AG04449 (cell line): ENCODE measurements around the gene TFDP1.

ENCODE experiments used
- CTCF ChIA-PET: fragments of 350-600 bp; formaldehyde crosslinking; extraction: SDS; loops from one replicate; lab custom pipeline; 2021; ENCODE audit warnings: antibody characterized with exemption; lab: Yijun Ruan, JAX
- POLR2A ChIA-PET: fragments of 400-600, 350-600 bp; formaldehyde crosslinking; extraction: SDS; loops from one replicate; lab custom pipeline; 2020; ENCODE audit warnings: antibody characterized with exemption, inconsistent platforms; lab: Yijun Ruan, JAX
- DNase-seq: peaks from one replicate; pipeline ENCODE4 v3.0.0-alpha.2; 2010; ENCODE audit warnings: low read depth, low spot score
- H3K4me3 ChIP-seq: 2 replicates; pipeline ENCODE4 v1.5.1; 2011; ENCODE audit warnings: low read depth, mild to moderate bottlenecking, control low read depth, low read length
- TF ChIP-seq, protein P1 (sequence below): IDR thresholded peaks from one replicate; pipeline ENCODE4 v1.5.1; 2011; ENCODE audit warnings: mild to moderate bottlenecking, moderate library complexity, low read length, control low read depth, inconsistent platforms; ENCODE audit not compliant: insufficient read depth; ENCODE audit errors: missing control alignments

The TFDP1 gene

DNA sequence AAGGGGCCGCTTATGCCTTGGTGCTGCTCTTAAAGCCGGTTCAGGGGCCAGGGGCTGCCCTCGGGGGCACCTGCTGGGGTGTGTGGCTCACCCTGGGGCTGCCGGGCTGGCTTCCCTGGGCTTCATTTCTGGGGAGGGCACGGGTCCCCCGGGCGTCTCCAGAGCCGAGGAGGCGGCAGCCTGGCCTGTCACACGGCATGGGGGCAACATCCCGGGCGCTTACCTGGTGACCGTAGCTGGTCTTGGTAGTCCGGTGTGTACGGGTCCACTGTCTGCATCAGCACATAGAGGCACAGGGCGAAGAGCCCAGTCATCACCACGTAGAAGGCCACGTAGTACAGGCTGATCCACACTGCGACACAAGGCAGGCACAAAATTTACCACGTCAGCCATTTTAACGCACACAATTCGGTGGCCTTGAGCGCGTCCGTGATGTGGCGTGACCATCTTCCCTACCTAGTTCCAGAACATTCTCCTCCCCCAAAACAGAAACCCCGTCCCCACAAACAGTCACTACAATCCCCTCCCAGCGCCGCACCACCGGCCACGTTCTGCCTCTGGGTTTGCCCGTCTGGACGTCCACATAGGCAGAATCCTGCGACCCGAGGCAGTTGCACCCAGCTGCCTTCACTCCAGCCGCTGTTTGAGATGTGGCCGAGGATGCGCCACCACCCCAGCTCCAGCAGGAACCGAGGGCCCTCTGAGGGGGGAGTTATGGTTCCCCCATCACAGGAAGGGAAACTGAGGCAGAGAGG lies 70.2 kb downstream of the TFDP1 start:
- ChIA-PET CTCF (no interaction called here), POLR2A (no interaction called here)
- DNase-seq = no peak
- H3K4me3 ChIP-seq = no peak overlapping the region
- TF ChIP-seq, protein P1, sequence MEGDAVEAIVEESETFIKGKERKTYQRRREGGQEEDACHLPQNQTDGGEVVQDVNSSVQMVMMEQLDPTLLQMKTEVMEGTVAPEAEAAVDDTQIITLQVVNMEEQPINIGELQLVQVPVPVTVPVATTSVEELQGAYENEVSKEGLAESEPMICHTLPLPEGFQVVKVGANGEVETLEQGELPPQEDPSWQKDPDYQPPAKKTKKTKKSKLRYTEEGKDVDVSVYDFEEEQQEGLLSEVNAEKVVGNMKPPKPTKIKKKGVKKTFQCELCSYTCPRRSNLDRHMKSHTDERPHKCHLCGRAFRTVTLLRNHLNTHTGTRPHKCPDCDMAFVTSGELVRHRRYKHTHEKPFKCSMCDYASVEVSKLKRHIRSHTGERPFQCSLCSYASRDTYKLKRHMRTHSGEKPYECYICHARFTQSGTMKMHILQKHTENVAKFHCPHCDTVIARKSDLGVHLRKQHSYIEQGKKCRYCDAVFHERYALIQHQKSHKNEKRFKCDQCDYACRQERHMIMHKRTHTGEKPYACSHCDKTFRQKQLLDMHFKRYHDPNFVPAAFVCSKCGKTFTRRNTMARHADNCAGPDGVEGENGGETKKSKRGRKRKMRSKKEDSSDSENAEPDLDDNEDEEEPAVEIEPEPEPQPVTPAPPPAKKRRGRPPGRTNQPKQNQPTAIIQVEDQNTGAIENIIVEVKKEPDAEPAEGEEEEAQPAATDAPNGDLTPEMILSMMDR = no peak

DNA sequence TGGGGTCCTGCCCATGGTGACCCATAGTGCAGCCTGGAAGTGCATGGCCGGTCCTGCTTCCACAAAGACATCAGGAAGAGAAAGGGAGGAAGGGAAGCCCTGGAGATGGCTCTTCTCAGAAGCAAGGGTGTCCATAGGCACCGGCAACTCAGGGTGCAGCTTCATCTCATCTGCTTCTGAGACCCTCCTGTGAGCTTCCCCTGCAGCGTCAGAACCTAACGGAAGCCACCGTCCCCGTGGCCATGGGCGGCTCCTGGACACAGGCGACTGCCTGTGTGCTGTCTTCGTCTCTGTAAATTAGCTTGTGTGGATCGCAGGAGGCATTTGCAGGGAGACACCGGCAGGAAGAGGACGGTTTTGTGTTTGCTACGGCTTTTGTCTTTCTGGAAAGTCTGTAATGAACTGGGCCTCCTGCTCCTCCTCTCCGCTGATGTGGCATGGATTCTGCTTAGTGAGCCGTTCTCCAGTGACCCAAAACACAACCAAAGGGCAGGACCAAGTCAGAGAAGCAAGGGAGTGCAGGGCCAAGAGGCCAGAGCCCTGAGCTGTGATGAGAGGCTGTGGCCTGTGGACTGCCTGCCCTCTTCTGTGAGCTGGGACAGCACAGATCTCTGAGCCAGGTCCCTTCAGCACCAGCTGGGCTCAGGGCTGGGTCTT lies 70.9 kb downstream of the TFDP1 start:
- TF ChIP-seq, protein P1 = no peak
- H3K4me3 ChIP-seq = no peak overlapping the region
- CTCF ChIA-PET = no interaction called here
- POLR2A ChIA-PET = no interaction called here
- DNase-seq = no peak

DNA sequence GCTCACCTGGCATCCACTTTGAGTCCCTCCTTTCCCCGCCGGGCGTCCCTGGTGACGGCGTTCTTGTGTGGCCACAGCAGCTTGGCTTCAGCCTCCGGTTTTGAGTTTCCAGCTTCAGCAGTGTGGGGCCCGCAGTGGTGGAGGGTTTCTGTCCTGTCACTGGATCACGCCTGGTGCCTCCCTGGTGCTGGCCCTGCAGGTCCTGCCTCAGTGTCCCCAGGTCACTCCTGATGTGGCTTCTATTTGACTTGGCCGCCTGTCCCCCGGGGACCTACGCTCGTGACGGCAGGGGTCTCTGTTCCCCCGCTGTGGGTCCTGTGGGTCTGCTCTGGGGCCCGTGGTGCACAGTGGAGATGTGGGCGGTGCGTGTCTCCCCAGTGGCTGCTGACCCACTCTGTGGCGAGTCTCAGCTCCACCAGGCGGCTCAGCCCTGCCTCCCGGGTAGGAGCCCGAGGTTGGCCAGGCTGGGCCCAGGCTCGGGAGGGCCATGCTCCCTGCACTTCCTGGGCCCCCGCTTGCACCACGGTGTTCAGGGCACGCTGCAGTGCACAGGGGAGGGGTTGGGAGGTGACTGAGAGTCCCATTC lies 71.5 kb downstream of the TFDP1 start:
- TF ChIP-seq, protein P1 = no peak
- no peak overlapping the region for H3K4me3 ChIP-seq
- ChIA-PET POLR2A (no interaction called here), CTCF (no interaction called here)
- DNase-seq = no peak

DNA sequence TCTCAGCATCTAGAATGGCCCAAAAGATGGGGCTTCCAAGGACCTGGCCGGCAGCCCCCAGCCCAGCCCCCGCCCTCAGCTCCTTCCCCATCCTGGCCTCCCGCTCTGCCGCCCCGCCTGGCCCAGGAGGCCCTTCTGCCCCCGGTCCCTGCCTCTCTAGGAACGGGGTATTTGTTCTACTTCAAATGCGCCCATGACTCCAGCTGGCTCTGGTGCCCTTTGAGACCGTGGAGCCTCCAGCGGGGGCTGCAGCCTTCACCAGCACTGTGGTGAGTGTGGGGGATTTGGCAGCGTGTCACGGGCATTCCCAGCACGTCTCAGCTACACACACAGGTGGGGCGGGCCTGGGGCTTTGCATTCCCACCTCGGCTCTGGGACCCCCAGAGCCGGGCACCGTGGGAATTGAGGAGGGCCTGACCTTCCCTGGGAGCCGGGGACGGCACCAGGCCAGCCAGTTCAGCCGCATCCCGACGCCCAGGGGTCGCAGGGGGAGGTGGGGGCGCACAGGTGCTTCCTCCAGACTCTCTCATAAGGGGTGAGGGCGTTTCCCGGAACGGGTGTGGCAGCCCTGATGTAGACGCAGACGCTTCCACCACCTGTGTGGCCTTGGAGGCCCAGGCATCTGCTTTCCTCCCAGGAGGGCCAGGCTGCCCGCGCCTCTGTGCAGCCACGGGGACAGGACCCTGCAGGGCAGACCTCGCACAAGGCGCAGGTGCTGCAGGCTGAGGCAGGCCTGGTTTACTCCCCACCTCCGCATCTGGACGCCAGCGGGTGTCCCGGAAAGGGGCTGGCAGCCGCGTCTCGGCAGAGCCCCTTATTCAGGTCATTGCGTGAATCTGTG lies 72.5 kb downstream of the TFDP1 start:
- POLR2A ChIA-PET = no interaction called here

DNA sequence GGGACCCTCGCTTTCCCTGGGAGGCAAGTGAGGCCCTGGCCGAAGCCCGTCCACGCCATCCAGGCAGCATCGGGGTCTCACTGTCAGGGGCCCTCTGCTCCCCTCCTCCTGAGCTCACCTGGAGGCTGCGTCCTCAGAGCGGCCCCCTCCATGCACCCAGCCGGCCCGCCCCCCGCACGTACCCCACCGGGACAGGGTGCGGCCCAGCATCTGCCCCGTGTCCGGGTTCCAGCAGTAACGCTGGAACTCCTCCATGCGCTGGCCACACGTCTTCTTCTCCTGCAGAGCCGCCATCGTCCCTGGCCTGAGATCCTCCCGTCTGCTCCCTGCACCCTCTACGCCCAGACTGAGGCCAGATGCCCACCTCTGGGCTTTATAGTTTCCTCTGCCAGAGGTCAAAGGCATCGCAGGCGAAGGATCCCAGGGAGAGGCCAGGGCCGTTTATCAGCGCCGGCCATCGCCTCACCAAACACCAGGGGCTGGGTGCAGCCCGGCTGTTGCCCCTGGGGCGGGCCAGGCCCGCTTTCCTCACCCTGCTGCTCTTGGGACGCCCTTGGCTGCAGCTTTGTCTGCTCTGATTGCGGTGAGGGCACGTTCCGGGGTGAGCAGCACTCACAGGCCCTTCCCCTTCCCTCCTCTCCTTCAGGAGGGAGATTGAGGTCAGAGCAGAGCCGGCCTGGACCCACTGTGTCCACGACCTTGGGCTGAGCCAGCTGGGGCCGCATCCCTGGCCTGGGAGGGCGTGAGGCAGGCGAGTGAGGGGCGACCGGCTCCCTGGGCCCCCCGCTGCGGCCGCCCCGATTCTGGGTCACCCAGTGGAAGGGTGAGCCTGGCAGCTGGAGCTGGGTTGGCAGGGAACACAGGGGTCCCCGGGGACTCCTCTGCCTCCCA lies 73.5 kb downstream of the TFDP1 start, which contains the start of gene ATP4B:
TSS of gene ATP4B (minus strand) at position 348 of the 891 bp plus-strand sequence. CDS start at position 294, 54 bp downstream.
- H3K4me3 ChIP-seq = no peak within 1 kb of the TSS
- TF ChIP-seq, protein P1 = no peak
- ChIA-PET CTCF (no interaction called here), POLR2A (no interaction called here)
- no peak for DNase-seq

More for the DNA sequence above, 72.5 kb downstream of the TFDP1 start:
- TF ChIP-seq, protein P1 = no peak
- DNase-seq = no peak
- H3K4me3 ChIP-seq = no peak overlapping the region
- CTCF ChIA-PET = no interaction called here
